ENCODE results near the gene MYO5B. TPM values are rescaled to one million over a fixed set of nuclear protein-coding genes. Genes with fewer than 3 reads are reported as not detected.

The MYO5B gene
- total RNA-seq, 5 donors from 2014 or later (not counting 1 experiment from before 2014, with no cell fraction given), result 0.09 to 0.72 (median 0.50) TPM; not detected in 2

DNA sequence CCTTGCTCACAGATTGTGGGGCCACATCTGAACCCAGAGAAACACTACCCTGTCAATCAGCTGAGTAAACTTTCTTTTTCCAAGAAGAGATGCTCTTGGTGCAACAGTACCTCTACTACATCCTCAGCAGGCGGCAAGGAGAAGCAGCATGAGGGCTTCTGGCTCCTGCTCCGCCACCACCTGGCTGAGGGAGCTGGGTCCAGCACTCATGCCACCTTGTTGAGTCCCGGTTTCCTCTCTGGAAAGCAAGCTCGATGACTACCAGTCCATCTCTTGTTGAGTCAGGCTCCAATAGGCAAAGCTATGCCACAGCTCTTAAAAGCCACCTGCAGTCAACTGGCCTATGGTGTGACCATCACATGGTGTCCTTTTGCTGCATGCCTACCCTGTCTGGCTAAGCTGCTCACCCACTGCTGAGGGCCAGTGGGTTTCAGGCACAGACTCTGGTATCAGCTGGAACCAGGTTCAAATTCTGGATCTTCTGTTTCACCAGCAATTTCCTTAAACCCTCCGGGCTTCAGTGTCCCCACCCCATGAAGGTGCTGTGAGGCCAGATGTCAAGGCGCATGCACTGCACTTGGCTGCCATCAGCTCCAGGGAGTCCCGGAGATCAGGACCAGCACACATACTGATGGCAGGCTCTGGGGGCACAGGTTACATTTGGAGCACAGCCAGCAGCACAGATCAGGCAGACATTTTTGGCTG lies 339.1 kb downstream of the MYO5B start:
- no peak overlapping the region for H3K4me3 Mint-ChIP-seq
- peaks cover 0 to 2% (median 0%) of the 10 kb centered on the region in 3 donors for H3K4me1 Mint-ChIP-seq
- POLR2A ChIA-PET, result no interaction called here
- H3K27ac ChIP-seq (ENCODE audit: low read length), result no peak overlapping the region
- no peaks in the 10 kb centered on the region for H3K36me3 Mint-ChIP-seq
- ATAC-seq (replicated peaks in 1 of 4), result no peak
- 96% methylated on average over 7 of the region's 7 CpGs for WGBS (ENCODE audit: insufficient coverage)
- no peaks in the 10 kb centered on the region for H3K4me1 ChIP-seq (ENCODE audit: control insufficient read depth in 1 of 2, extremely low read depth in 1 of 2, insufficient read depth in 2 of 2, low read length in 2 of 2)
- H3K36me3 ChIP-seq (ENCODE audit: control insufficient read depth in 2 of 2, extremely low read depth in 1 of 2, insufficient read depth in 1 of 2, low read length in 1 of 2), result no peaks in the 10 kb centered on the region
- H3K4me3 ChIP-seq (ENCODE audit: control insufficient read depth in 1 of 2, extremely low read depth in 1 of 2, low read length in 1 of 2), result no peak overlapping the region
- H3K27me3 ChIP-seq (replicated peaks in 1 of 2; ENCODE audit: control insufficient read depth in 2 of 2, extremely low read depth in 1 of 2, insufficient read depth in 2 of 2, low read length in 1 of 2), result no peaks in the 10 kb centered on the region
- H3K27ac Mint-ChIP-seq, result no peak overlapping the region
- DNase-seq, result no peak
- H3K9me3 ChIP-seq, result no peaks in the 10 kb centered on the region
- H3K27me3 Mint-ChIP-seq, result peaks cover 0 to under 1% of the 10 kb centered on the region in 2 donors
- CTCF ChIA-PET, result interaction anchor here (0.5 to 1.2 kb wide), 6 partner anchors 296 to 1177 kb away, joined by 3 to 5 read pairs (median 3); no protein-coding TSS in a partner anchor
- no peaks in the 10 kb centered on the region for H3K9me3 Mint-ChIP-seq

GRCh38 chr18:49854681-49855080 lies 340.3 kb downstream of the MYO5B start:
- ATAC-seq (replicated peaks in 1 of 4), result no peak
- DNase-seq, result no peak
- Histone ChIP-seq H3K36me3 (ENCODE audit: control insufficient read depth in 2 of 2, extremely low read depth in 1 of 2, insufficient read depth in 1 of 2, low read length in 1 of 2) (no peaks in the 10 kb centered on the region), H3K4me1 (ENCODE audit: control insufficient read depth in 1 of 2, extremely low read depth in 1 of 2, insufficient read depth in 2 of 2, low read length in 2 of 2) (no peaks in the 10 kb centered on the region), H3K27me3 (replicated peaks in 1 of 2; ENCODE audit: control insufficient read depth in 2 of 2, extremely low read depth in 1 of 2, insufficient read depth in 2 of 2, low read length in 1 of 2) (peaks cover 0 to 10% of the 10 kb centered on the region in 2 experiments), H3K4me3 (ENCODE audit: control insufficient read depth in 1 of 2, extremely low read depth in 1 of 2, low read length in 1 of 2) (no peak overlapping the region), H3K27ac (ENCODE audit: low read length) (no peak overlapping the region), H3K9me3 (no peaks in the 10 kb centered on the region)
- ChIA-PET CTCF (interaction anchor here (0.5 to 1.0 kb wide), 2 partner anchors 296 to 351 kb away, joined by 3 to 5 read pairs; no protein-coding TSS in a partner anchor), POLR2A (no interaction called here)
- Mint-ChIP-seq H3K27me3 (peaks cover 0 to 4% of the 10 kb centered on the region in 2 donors), H3K4me1 (peaks cover 0 to 2% (median 0%) of the 10 kb centered on the region in 3 donors), H3K36me3 (no peaks in the 10 kb centered on the region), H3K4me3 (no peak overlapping the region), H3K27ac (no peak overlapping the region), H3K9me3 (no peaks in the 10 kb centered on the region)
- whole genome bisulfite sequencing (ENCODE audit: insufficient coverage), result 90% methylated on average over 2 of the region's 3 CpGs

- Histone ChIP-seq H3K27ac (ENCODE audit: low read length) (no peak overlapping the region), H3K4me1 (ENCODE audit: control insufficient read depth in 1 of 2, extremely low read depth in 1 of 2, insufficient read depth in 2 of 2, low read length in 2 of 2) (no peaks in the 10 kb centered on the region), H3K27me3 (replicated peaks in 1 of 2; ENCODE audit: control insufficient read depth in 2 of 2, extremely low read depth in 1 of 2, insufficient read depth in 2 of 2, low read length in 1 of 2) (peaks cover 0 to 17% of the 10 kb centered on the region in 2 experiments), H3K9me3 (no peaks in the 10 kb centered on the region), H3K4me3 (ENCODE audit: control insufficient read depth in 1 of 2, extremely low read depth in 1 of 2, low read length in 1 of 2) (no peak overlapping the region), H3K36me3 (ENCODE audit: control insufficient read depth in 2 of 2, extremely low read depth in 1 of 2, insufficient read depth in 1 of 2, low read length in 1 of 2) (no peaks in the 10 kb centered on the region)
- H3K36me3 Mint-ChIP-seq, result no peaks in the 10 kb centered on the region
- peaks cover 4 to 8% of the 10 kb centered on the region in 2 donors for H3K27me3 Mint-ChIP-seq
- no peaks in the 10 kb centered on the region for H3K4me1 Mint-ChIP-seq
- H3K9me3 Mint-ChIP-seq, result no peaks in the 10 kb centered on the region
- no peak for ATAC-seq (replicated peaks in 1 of 4)
- no peak overlapping the region for H3K27ac Mint-ChIP-seq
- CTCF ChIA-PET, result interaction anchor here in 1 of 2 donors (1.0 kb wide), 1 partner anchor 294 kb away, joined by 3 read pairs; no protein-coding TSS in a partner anchor
- no peak for DNase-seq
- H3K4me3 Mint-ChIP-seq, result no peak overlapping the region
- POLR2A ChIA-PET, result no interaction called here
- 79% methylated on average over 8 of the region's 8 CpGs for WGBS (ENCODE audit: insufficient coverage)
Observed at GRCh38 chr18:49853436-49853835, 341.5 kb downstream of the MYO5B start.

DNA sequence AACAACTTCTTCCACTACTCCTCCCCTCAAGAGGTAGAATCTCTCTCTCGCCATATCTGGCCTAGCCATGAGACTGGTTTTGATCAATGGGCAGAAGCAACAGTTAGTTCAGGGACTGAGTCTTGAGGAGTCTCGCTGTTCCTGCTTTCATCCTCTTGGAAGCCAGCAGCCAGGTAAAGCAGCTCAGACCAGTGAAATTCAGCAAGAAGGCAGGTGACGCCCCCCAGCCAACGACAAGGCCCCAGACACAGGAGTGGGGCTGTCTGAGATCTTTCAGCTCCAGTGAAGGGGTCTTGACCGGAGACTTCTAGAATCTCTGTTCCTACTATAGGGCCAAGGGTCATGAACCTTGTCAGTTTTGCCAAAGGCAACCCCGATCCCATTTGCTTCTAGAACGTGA lies 341.9 kb downstream of the MYO5B start:
- Histone ChIP-seq H3K36me3 (ENCODE audit: control insufficient read depth in 2 of 2, extremely low read depth in 1 of 2, insufficient read depth in 1 of 2, low read length in 1 of 2) (no peaks in the 10 kb centered on the region), H3K9me3 (no peaks in the 10 kb centered on the region), H3K27me3 (replicated peaks in 1 of 2; ENCODE audit: control insufficient read depth in 2 of 2, extremely low read depth in 1 of 2, insufficient read depth in 2 of 2, low read length in 1 of 2) (peaks cover 0 to 21% of the 10 kb centered on the region in 2 experiments), H3K4me1 (ENCODE audit: control insufficient read depth in 1 of 2, extremely low read depth in 1 of 2, insufficient read depth in 2 of 2, low read length in 2 of 2) (no peaks in the 10 kb centered on the region), H3K27ac (ENCODE audit: low read length) (no peak overlapping the region), H3K4me3 (ENCODE audit: control insufficient read depth in 1 of 2, extremely low read depth in 1 of 2, low read length in 1 of 2) (no peak overlapping the region)
- H3K4me3 Mint-ChIP-seq, result no peak overlapping the region
- H3K27ac Mint-ChIP-seq, result no peak overlapping the region
- H3K9me3 Mint-ChIP-seq, result no peaks in the 10 kb centered on the region
- 85% methylated on average over 6 of the region's 7 CpGs for WGBS (ENCODE audit: insufficient coverage)
- no peak for DNase-seq
- ChIA-PET CTCF (no interaction called here), POLR2A (no interaction called here)
- H3K27me3 Mint-ChIP-seq, result peaks cover 8 to 13% of the 10 kb centered on the region in 2 donors
- no peak for ATAC-seq (replicated peaks in 1 of 4)
- H3K4me1 Mint-ChIP-seq, result no peaks in the 10 kb centered on the region
- H3K36me3 Mint-ChIP-seq, result no peaks in the 10 kb centered on the region

DNA sequence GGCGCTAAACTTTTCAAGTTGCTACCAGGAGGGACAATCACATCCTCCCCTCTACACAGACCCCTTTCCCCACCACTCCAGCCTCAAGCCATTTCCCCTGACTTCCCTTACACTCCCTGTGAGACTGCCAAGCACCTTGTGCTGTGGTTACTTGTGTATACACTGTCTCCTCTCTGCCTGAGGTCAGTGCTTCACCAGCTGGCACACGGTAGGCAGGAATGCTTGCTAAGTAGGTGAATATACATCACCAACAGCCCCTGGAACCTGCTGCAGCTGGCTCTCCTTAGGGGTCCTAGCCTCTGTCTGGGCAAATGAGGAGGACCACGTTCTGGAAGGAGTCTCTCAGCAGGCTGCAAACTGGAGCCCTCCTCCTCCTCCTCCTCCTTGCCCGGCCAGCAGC lies 343.3 kb downstream of the MYO5B start:
- no CpG with 5 or more reads among the region's 4 CpGs for WGBS (ENCODE audit: insufficient coverage)
- Mint-ChIP-seq H3K4me3 (no peak overlapping the region), H3K9me3 (no peaks in the 10 kb centered on the region), H3K27ac (no peak overlapping the region), H3K36me3 (no peaks in the 10 kb centered on the region), H3K27me3 (peaks cover 12 to 19% of the 10 kb centered on the region in 2 donors), H3K4me1 (no peaks in the 10 kb centered on the region)
- H3K9me3 ChIP-seq, result no peaks in the 10 kb centered on the region
- H3K4me1 ChIP-seq (ENCODE audit: control insufficient read depth in 1 of 2, extremely low read depth in 1 of 2, insufficient read depth in 2 of 2, low read length in 2 of 2), result no peaks in the 10 kb centered on the region
- no peak for DNase-seq
- H3K27me3 ChIP-seq (replicated peaks in 1 of 2; ENCODE audit: control insufficient read depth in 2 of 2, extremely low read depth in 1 of 2, insufficient read depth in 2 of 2, low read length in 1 of 2), result peaks cover 0 to 34% of the 10 kb centered on the region in 2 experiments
- no peaks in the 10 kb centered on the region for H3K36me3 ChIP-seq (ENCODE audit: control insufficient read depth in 2 of 2, extremely low read depth in 1 of 2, insufficient read depth in 1 of 2, low read length in 1 of 2)
- CTCF ChIA-PET, result no interaction called here
- H3K4me3 ChIP-seq (ENCODE audit: control insufficient read depth in 1 of 2, extremely low read depth in 1 of 2, low read length in 1 of 2), result no peak overlapping the region
- no peak overlapping the region for H3K27ac ChIP-seq (ENCODE audit: low read length)
- POLR2A ChIA-PET, result no interaction called here
- ATAC-seq (replicated peaks in 1 of 4), result no peak

DNA sequence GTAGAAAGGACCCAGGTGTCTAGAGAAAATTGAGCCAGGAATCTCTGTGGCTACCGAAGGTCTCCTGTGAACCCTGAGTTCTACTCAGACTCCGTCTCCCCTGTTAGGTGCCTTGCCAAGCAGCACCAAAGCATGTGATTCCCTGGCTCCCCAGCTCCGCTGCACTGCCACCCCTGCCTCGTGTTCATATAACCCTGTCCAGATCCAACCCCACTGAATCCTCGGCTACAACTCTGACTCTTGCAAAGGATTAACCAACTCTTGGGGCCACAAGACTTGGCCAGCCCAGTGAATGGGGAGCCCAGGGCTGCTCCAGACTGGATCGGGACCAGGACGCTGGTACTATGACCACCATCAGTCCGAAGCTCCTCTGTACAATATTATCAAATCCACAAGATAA lies 344.3 kb downstream of the MYO5B start:
- no peak overlapping the region for H3K27ac ChIP-seq (ENCODE audit: low read length)
- 82% methylated on average over 7 of the region's 8 CpGs for WGBS (ENCODE audit: insufficient coverage)
- H3K9me3 Mint-ChIP-seq, result no peaks in the 10 kb centered on the region
- no peak overlapping the region for H3K4me3 Mint-ChIP-seq
- peaks cover 0 to 44% of the 10 kb centered on the region in 2 experiments for H3K27me3 ChIP-seq (replicated peaks in 1 of 2; ENCODE audit: control insufficient read depth in 2 of 2, extremely low read depth in 1 of 2, insufficient read depth in 2 of 2, low read length in 1 of 2)
- ChIA-PET CTCF (no interaction called here), POLR2A (interaction anchor here in 1 of 2 donors (0.6 kb wide), 1 partner anchor 414 kb away, joined by 3 read pairs; no protein-coding TSS in a partner anchor)
- no peak overlapping the region for H3K4me3 ChIP-seq (ENCODE audit: control insufficient read depth in 1 of 2, extremely low read depth in 1 of 2, low read length in 1 of 2)
- no peak for ATAC-seq (replicated peaks in 1 of 4)
- no peaks in the 10 kb centered on the region for H3K36me3 ChIP-seq (ENCODE audit: control insufficient read depth in 2 of 2, extremely low read depth in 1 of 2, insufficient read depth in 1 of 2, low read length in 1 of 2)
- H3K27ac Mint-ChIP-seq, result no peak overlapping the region
- no peaks in the 10 kb centered on the region for H3K4me1 Mint-ChIP-seq
- H3K27me3 Mint-ChIP-seq, result peaks cover 16 to 23% of the 10 kb centered on the region in 2 donors
- no peak for DNase-seq
- no peaks in the 10 kb centered on the region for H3K4me1 ChIP-seq (ENCODE audit: control insufficient read depth in 1 of 2, extremely low read depth in 1 of 2, insufficient read depth in 2 of 2, low read length in 2 of 2)
- no peaks in the 10 kb centered on the region for H3K36me3 Mint-ChIP-seq
- no peaks in the 10 kb centered on the region for H3K9me3 ChIP-seq
